DOHH2 (cell line): ENCODE data around the gene KRTAP10-9.

Experiments
- H3F3A ChIP-seq: fragments of 200-600 bp; sonication (generic), shearing (Covaris generic); 2 replicates; pipeline ENCODE4 v1.6.0; 2016; ENCODE audit warnings: antibody characterized with exemption, mild to moderate bottlenecking; ENCODE audit not compliant: control insufficient read depth, insufficient read depth
- H3K27ac ChIP-seq: fragments of 200-600 bp; sonication (generic); 2 replicates; pipeline ENCODE4 v1.5.1; 2014; ENCODE audit warnings: low read depth, mild to moderate bottlenecking, low read length, moderate library complexity
- H3K27me3 ChIP-seq: fragments of 200-600 bp; sonication (generic); 2 replicates; pipeline ENCODE4 v1.6.1; 2014; ENCODE audit warnings: mild to moderate bottlenecking, low read length, mixed read lengths; ENCODE audit not compliant: control insufficient read depth
- H3K36me3 ChIP-seq: fragments of 200-600 bp; sonication (generic); 2 replicates; pipeline ENCODE4 v1.6.1; 2014; ENCODE audit warnings: mild to moderate bottlenecking, low read length, moderate library complexity, mixed read lengths; ENCODE audit not compliant: control insufficient read depth
- H3K4me1 ChIP-seq: fragments of 200-600 bp; sonication (generic); 2 replicates; pipeline ENCODE4 v1.6.1; 2014; ENCODE audit warnings: mild to moderate bottlenecking, low read length, mixed read lengths; ENCODE audit not compliant: control insufficient read depth
- H3K4me2 ChIP-seq: fragments of 200-600 bp; sonication (generic); 2 replicates; pipeline ENCODE4 v1.6.0; 2014; ENCODE audit warnings: mild to moderate bottlenecking, low read length, moderate library complexity
- H3K4me3 ChIP-seq: fragments of 200-600 bp; sonication (generic); 2 replicates; pipeline ENCODE4 v1.5.1; 2014; ENCODE audit warnings: mild to moderate bottlenecking, low read length, mixed read lengths
- H3K79me2 ChIP-seq: fragments of 200-600 bp; sonication (generic); 2 replicates; pipeline ENCODE4 v1.6.1; 2014; ENCODE audit warnings: mild to moderate bottlenecking, low read length, mixed read lengths; ENCODE audit not compliant: control insufficient read depth
- H3K9me2 ChIP-seq: fragments of 200-600 bp; sonication (generic); replicated peaks from 2 replicates; pipeline ENCODE4 v1.6.1; 2014; ENCODE audit warnings: mild to moderate bottlenecking, low read length, mixed read lengths; ENCODE audit not compliant: control insufficient read depth
- H3K9me3 ChIP-seq: fragments of 200-600 bp; sonication (generic); 2 replicates; pipeline ENCODE4 v1.6.1; 2014; ENCODE audit warnings: antibody characterized with exemption, low read length, mixed read lengths; ENCODE audit not compliant: control insufficient read depth, insufficient read depth
- H4K20me1 ChIP-seq: fragments of 200-600 bp; sonication (generic); 2 replicates; pipeline ENCODE4 v1.6.0; 2014; ENCODE audit warnings: low read depth, mild to moderate bottlenecking, antibody characterized with exemption, low read length, moderate library complexity; ENCODE audit not compliant: control insufficient read depth, insufficient read depth
- EZH2phosphoT487 ChIP-seq: fragments of 200-600 bp; sonication (generic); IDR thresholded peaks from 2 replicates; pipeline ENCODE4 v1.6.1; 2017; ENCODE audit warnings: borderline replicate concordance, mild to moderate bottlenecking, antibody characterized with exemption, low read length, moderate library complexity, mixed read lengths
- TF ChIP-seq, protein P1 (sequence below): fragments of 200-600 bp; sonication (generic); IDR thresholded peaks from one replicate; pipeline ENCODE4 v1.5.1; 2014; ENCODE audit warnings: antibody characterized with exemption, mild to moderate bottlenecking, low read depth, low read length; ENCODE audit not compliant: poor library complexity, severe bottlenecking

KRTAP10-9 gene, protein sequence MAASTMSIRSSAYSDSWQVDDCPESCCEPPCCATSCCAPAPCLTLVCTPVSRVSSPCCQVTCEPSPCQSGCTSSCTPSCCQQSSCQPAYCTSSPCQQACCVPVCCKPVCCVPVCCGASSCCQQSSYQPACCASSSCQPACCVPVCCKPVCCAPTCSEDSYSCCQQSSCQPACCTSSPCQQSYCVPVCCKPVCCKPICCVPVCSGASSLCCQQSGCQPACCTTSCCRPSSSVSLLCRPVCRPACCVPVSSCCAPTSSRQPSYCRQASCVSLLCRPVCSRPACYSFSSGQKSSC

DNA sequence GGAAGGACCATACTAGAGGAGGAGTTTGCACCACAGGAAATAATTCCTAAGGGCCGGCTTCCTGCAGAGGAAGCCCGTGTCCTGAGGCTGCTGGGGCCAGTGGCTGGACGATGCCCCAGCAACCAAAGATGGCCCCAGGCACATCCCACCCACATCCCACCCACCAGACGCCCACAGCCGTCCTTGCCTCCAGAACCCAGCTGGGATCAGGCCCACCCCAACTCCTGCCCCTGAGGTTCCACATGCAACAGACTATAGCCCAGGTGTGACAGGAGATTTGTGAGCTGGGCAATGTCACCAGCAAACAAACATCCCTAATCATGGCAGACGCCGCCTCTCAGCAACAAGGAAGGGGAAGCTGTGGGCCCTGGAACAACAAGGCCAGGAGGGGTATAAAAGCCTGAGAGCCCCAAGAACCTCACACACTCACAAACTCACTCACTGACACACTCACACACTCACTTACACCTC is at the start of gene KRTAP10-9:
KRTAP10-9 (plus strand) TSS at position 421 of the 471 bp plus-strand sequence. CDS start 79 bp downstream, outside the sequence.
- peaks cover 49% of the 10 kb centered on the region for H3K9me3 ChIP-seq

DNA sequence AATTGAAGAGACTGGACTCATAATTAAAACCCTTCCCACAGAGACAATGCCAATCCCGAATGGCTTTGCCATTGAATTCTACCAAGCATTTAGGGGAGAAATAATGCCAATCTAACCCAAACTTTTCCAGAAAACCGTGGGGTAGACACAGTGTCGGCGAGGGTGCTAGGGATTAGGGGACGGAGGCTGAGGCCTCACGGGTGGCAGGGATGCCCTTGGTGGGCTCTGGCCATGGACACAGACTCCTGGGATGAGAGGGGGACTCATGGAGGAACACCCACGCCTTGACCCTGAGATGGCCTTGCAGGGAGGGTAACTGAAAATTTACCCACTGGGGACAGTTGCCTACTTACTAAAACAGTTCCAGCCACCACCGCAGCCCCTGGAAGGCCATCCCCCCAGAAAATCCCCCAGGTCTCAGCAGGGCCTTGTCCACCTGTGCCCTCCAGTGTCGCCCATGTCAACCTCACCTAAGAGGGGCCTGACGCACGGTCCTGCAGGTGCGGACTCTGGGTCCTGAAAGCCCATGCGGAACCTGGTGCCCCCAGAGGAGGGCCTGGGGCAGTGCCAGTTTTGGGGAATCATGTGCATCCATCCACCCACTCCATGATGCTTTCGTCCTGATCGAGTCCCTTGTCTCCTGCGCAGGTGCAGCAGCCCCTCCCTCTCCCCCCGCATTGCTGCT is 48.4 kb upstream of the KRTAP10-9 start:
- Histone ChIP-seq H3K36me3 (no peaks in the 10 kb centered on the region), H3K9me2 (no peaks in the 10 kb centered on the region), H3K4me3 (no peak overlapping the region), H3K9me3 (peaks cover 13% of the 10 kb centered on the region; the same call in 1 of the 2 replicates), H3K27me3 (no peaks in the 10 kb centered on the region), H3K79me2 (no peaks in the 10 kb centered on the region), H4K20me1 (no peaks in the 10 kb centered on the region), H3K4me1 (no peaks in the 10 kb centered on the region), H3K27ac (no peak overlapping the region), H3K4me2 (no peak overlapping the region), H3F3A (no peaks in the 10 kb centered on the region)
- TF ChIP-seq, protein P1, sequence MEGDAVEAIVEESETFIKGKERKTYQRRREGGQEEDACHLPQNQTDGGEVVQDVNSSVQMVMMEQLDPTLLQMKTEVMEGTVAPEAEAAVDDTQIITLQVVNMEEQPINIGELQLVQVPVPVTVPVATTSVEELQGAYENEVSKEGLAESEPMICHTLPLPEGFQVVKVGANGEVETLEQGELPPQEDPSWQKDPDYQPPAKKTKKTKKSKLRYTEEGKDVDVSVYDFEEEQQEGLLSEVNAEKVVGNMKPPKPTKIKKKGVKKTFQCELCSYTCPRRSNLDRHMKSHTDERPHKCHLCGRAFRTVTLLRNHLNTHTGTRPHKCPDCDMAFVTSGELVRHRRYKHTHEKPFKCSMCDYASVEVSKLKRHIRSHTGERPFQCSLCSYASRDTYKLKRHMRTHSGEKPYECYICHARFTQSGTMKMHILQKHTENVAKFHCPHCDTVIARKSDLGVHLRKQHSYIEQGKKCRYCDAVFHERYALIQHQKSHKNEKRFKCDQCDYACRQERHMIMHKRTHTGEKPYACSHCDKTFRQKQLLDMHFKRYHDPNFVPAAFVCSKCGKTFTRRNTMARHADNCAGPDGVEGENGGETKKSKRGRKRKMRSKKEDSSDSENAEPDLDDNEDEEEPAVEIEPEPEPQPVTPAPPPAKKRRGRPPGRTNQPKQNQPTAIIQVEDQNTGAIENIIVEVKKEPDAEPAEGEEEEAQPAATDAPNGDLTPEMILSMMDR, result no peak
- no peak for TF ChIP-seq EZH2phosphoT487

More for the DNA sequence above, at the start of gene KRTAP10-9:
- H3K4me1 ChIP-seq, result peaks cover 12% of the 10 kb centered on the region
- H3K4me2 ChIP-seq, result no peak within 1 kb of the TSS
- no peaks in the 10 kb centered on the region for H3K9me2 ChIP-seq
- H3K36me3 ChIP-seq, result no peaks in the 10 kb centered on the region
- H4K20me1 ChIP-seq, result no peaks in the 10 kb centered on the region
- H3K79me2 ChIP-seq, result no peaks in the 10 kb centered on the region
- H3F3A ChIP-seq, result no peaks in the 10 kb centered on the region
- TF ChIP-seq, protein P1, result no peak
- no peak for TF ChIP-seq EZH2phosphoT487
- H3K27ac ChIP-seq, result no peak within 1 kb of the TSS
- H3K27me3 ChIP-seq, result no peaks in the 10 kb centered on the region
- H3K4me3 ChIP-seq, result no peak within 1 kb of the TSS

DNA sequence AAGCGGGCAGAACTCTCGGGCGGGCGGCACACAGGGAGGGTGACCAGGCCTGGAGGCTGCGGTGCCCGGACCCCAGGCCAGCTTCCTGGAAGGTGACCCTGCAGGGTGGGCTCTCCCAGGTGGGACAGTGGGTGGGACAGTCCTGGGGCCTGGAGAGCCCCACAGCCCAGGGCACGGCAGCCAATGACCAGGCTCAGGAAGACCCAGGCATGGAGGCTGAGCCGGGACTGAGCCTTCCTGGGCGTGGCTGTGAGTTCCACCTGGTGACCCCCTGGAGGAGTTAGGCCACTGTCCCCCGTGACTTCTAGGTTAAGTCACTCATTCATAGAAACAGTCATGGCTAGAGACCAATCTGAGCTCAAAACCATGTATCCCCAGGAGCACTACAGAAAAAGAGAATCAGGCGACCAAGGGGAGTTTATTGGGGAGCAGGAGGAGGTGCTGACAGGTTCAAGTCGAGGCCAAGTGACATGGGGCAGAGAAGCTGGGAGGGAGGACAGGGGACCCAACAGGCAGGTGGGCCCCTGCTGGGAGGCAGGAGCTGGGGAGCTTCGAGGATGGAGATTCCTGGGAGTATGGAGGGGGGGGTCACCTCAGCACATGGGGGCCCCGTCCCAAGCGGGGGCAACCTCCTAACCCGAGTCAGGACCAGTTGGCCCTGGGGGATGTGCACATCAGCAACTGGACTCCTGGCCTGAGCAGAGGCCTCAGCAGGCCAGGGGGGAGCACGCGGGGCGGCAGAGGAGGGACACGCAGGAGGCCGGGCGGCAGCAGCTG is 47.6 kb upstream of the KRTAP10-9 start:
- no peaks in the 10 kb centered on the region for H4K20me1 ChIP-seq
- no peaks in the 10 kb centered on the region for H3K9me2 ChIP-seq
- no peak overlapping the region for H3K4me2 ChIP-seq
- peaks cover 13% of the 10 kb centered on the region; the same call in 1 of the 2 replicates for H3K9me3 ChIP-seq
- TF ChIP-seq, protein P1, result no peak
- TF ChIP-seq EZH2phosphoT487, result no peak
- no peaks in the 10 kb centered on the region for H3K79me2 ChIP-seq
- H3K36me3 ChIP-seq, result no peaks in the 10 kb centered on the region
- no peak overlapping the region for H3K4me3 ChIP-seq
- no peak overlapping the region for H3K27ac ChIP-seq
- H3F3A ChIP-seq, result no peaks in the 10 kb centered on the region
- no peaks in the 10 kb centered on the region for H3K4me1 ChIP-seq
- H3K27me3 ChIP-seq, result no peaks in the 10 kb centered on the region
